HepG2 (cell line): ENCODE data around the gene NOL4L. TPM values are rescaled to one million over a fixed set of nuclear protein-coding genes. Genes with fewer than 3 reads are reported as not detected.

Source experiments
- ATAD3A ChIP-seq: sonication (generic); formaldehyde crosslinking; IDR thresholded peaks from 2 replicates; pipeline ENCODE4 v1.4.0; 2020; ENCODE audit warnings: missing genetic modification reagents
- DNMT1 ChIP-seq: sonication (generic); formaldehyde crosslinking; IDR thresholded peaks from 2 replicates; pipeline ENCODE4 v1.5.1; 2020; ENCODE audit warnings: mild to moderate bottlenecking, missing genetic modification reagents
- HDAC2 ChIP-seq: sonication (generic); formaldehyde crosslinking; IDR thresholded peaks from 2 replicates; pipeline ENCODE4 v1.4.0; 2020; ENCODE audit warnings: missing genetic modification reagents
- MIER3 ChIP-seq: IDR thresholded peaks from 2 replicates; pipeline ENCODE4 v1.6.1; 2016; ENCODE audit warnings: missing compliant biosample characterization, borderline replicate concordance
- SPEN ChIP-seq: sonication (generic); formaldehyde crosslinking; IDR thresholded peaks from 2 replicates; pipeline ENCODE4 v1.5.1; 2020; ENCODE audit warnings: low read depth, mild to moderate bottlenecking, missing genetic modification reagents
- WIZ ChIP-seq: sonication (generic); formaldehyde crosslinking; IDR thresholded peaks from 2 replicates; pipeline ENCODE4 v1.5.1; 2020; ENCODE audit warnings: mild to moderate bottlenecking, missing genetic modification reagents
- ZFP41 ChIP-seq: sonication (generic); formaldehyde crosslinking; IDR thresholded peaks from 2 replicates; pipeline ENCODE4 v1.4.0; 2020; ENCODE audit warnings: mild to moderate bottlenecking, missing genetic modification reagents, borderline replicate concordance
- ZNF260 ChIP-seq: sonication (generic); formaldehyde crosslinking; IDR thresholded peaks from 2 replicates; pipeline ENCODE4 v1.4.0; 2020; ENCODE audit warnings: missing genetic modification reagents, low read depth, mild to moderate bottlenecking, borderline replicate concordance
- ZNF607 ChIP-seq: sonication (generic); formaldehyde crosslinking; IDR thresholded peaks from 2 replicates; pipeline ENCODE4 v1.5.1; 2020; ENCODE audit warnings: missing genetic modification reagents, mild to moderate bottlenecking, borderline replicate concordance
- ZNF629 ChIP-seq: sonication (generic); formaldehyde crosslinking; conservative IDR thresholded peaks from 2 replicates; pipeline ENCODE4 v1.5.0; 2020; ENCODE audit warnings: missing genetic modification reagents
- ZSCAN9 ChIP-seq: IDR thresholded peaks from 2 replicates; pipeline ENCODE4 v1.6.1; 2016; ENCODE audit warnings: borderline replicate concordance
- polyA plus RNA-seq, 8 experiments: library from polyadenylated mRNA; depleted of rRNA in 3 of 8; stranded (reverse) in 7 of 8; unstranded in 1 of 8; fragments of >200 nt; fragmentation: Illumina TruSeq in 4 of 8; extraction: Trizol in 4 of 8; gene quantifications; 2 replicates each; pipeline versions ENCODE4 v1.2.1 to v1.2.3, GENCODE V29; 2011 to 2016; ENCODE audit warnings: low read depth in 4 of 8, missing spikeins in 1 of 8, mixed read lengths in 1 of 8; ENCODE audit not compliant: insufficient read depth in 1 of 8
- total RNA-seq, 5 experiments: library from RNA; depleted of rRNA; stranded (reverse); fragments of >200 nt; fragmentation: Illumina TruSeq; extraction: Trizol; gene quantifications; 2 replicates each; pipeline ENCODE4 v1.2.3, GENCODE V29; 2016; ENCODE audit warnings: low read depth in 1 of 5
- TF ChIP-seq, protein P1 (sequence below): sonication (generic); formaldehyde crosslinking; IDR thresholded peaks from one replicate; pipeline ENCODE4 v1.5.1; 2020; ENCODE audit warnings: mild to moderate bottlenecking, missing genetic modification reagents; ENCODE audit errors: not compliant biosample characterization
- TF ChIP-seq, protein P2 (sequence below): sonication (generic); formaldehyde crosslinking; IDR thresholded peaks from 2 replicates; pipeline ENCODE4 v1.5.1; 2020; ENCODE audit warnings: missing genetic modification reagents, mild to moderate bottlenecking, borderline replicate concordance
- TF ChIP-seq, protein P3 (sequence below): sonication (generic); formaldehyde crosslinking; IDR thresholded peaks from 2 replicates; pipeline ENCODE4 v1.5.0; 2020; ENCODE audit warnings: mild to moderate bottlenecking, missing genetic modification reagents
- TF ChIP-seq, protein P4 (sequence below): sonication (generic); formaldehyde crosslinking; IDR thresholded peaks from 2 replicates; pipeline ENCODE4 v1.8.0; 2022; ENCODE audit warnings: missing genetic modification reagents, mild to moderate bottlenecking, borderline replicate concordance

The NOL4L gene
- total and polyA plus RNA-seq, 2 of the 13 experiments (the other 11 are each of a cell fraction or from before 2014, with no cell fraction given) = 16.6 to 35.4 TPM

DNA sequence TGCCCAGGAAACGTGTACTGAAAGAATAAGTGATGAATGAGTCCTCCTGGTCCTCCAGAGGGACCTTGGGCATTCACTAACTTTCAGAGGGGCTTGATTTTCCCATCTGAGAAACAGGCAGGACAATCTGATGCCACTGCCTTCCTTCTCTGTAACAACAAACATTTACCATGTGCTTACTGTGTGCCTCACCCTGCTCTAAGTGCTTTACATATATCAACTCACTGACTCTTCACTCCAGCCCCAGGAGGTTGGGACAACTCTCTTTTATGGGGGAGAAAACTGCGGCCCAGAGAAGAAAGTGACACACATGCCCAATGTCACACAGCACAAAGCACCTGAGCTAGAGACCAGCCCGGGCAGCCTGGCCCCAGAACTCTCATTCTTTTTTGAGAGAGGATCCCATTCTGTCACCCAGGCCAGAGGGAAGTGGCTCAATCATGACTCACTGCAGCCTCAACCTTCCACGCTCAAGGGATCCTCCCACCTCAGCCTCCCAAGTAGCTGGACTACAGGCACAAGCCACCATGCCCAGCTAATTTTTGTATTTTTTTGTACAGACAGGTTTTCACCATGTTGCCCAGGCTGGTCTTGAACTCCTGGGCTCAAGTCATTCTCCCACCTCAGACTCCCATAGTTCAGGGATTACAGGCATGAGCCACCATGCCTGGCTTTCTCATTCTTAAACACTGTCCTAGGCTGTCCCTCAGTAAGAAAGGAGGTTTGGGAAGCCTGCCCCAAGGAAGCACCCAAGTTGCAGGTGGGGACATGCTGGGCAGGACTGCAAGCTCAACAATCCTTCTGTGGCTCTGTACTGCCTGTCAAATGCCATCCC, 38.0 kb downstream of the NOL4L start (continued):
- TF ChIP-seq, protein P1, sequence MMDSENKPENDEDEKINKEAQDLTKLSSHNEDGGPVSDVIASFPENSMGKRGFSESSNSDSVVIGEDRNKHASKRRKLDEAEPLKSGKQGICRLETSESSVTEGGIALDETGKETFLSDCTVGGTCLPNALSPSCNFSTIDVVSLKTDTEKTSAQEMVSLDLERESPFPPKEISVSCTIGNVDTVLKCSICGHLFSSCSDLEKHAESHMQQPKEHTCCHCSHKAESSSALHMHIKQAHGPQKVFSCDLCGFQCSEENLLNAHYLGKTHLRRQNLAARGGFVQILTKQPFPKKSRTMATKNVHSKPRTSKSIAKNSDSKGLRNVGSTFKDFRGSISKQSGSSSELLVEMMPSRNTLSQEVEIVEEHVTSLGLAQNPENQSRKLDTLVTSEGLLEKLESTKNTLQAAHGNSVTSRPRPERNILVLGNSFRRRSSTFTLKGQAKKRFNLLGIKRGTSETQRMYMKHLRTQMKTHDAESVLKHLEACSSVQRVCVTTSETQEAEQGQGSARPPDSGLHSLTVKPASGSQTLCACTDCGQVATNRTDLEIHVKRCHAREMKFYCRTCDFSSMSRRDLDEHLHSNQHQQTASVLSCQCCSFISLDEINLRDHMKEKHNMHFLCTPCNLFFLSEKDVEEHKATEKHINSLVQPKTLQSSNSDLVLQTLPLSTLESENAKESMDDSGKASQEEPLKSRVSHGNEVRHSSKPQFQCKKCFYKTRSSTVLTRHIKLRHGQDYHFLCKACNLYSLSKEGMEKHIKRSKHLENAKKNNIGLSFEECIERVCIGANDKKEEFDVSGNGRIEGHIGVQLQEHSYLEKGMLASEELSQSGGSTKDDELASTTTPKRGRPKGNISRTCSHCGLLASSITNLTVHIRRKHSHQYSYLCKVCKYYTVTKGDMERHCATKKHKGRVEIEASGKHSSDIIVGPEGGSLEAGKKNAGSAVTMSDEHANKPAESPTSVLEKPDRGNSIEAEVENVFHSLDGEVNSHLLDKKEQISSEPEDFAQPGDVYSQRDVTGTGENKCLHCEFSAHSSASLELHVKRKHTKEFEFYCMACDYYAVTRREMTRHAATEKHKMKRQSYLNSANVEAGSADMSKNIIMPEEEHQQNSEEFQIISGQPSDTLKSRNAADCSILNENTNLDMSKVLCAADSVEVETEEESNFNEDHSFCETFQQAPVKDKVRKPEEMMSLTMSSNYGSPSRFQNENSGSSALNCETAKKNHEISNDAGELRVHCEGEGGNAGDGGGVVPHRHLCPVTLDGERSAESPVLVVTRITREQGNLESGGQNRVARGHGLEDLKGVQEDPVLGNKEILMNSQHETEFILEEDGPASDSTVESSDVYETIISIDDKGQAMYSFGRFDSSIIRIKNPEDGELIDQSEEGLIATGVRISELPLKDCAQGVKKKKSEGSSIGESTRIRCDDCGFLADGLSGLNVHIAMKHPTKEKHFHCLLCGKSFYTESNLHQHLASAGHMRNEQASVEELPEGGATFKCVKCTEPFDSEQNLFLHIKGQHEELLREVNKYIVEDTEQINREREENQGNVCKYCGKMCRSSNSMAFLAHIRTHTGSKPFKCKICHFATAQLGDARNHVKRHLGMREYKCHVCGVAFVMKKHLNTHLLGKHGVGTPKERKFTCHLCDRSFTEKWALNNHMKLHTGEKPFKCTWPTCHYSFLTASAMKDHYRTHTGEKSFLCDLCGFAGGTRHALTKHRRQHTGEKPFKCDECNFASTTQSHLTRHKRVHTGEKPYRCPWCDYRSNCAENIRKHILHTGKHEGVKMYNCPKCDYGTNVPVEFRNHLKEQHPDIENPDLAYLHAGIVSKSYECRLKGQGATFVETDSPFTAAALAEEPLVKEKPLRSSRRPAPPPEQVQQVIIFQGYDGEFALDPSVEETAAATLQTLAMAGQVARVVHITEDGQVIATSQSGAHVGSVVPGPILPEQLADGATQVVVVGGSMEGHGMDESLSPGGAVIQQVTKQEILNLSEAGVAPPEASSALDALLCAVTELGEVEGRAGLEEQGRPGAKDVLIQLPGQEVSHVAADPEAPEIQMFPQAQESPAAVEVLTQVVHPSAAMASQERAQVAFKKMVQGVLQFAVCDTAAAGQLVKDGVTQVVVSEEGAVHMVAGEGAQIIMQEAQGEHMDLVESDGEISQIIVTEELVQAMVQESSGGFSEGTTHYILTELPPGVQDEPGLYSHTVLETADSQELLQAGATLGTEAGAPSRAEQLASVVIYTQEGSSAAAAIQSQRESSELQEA = peak; percentile 16
- TF ChIP-seq SPEN (CRISPR knock-in tag) = peak; percentile 46; the same call in 1 of the 2 replicates
- TF ChIP-seq DNMT1 (CRISPR knock-in tag) = peak; percentile 80; the same call in 1 of the 2 replicates
- TF ChIP-seq MIER3 = peak; percentile 15; the same call in 1 of the 2 replicates
- TF ChIP-seq HDAC2 (CRISPR knock-in tag) = peak; percentile 14; the same call in 1 of the 2 replicates
- no peak for TF ChIP-seq ZSCAN9 (CRISPR knock-in tag)
- TF ChIP-seq, protein P2, sequence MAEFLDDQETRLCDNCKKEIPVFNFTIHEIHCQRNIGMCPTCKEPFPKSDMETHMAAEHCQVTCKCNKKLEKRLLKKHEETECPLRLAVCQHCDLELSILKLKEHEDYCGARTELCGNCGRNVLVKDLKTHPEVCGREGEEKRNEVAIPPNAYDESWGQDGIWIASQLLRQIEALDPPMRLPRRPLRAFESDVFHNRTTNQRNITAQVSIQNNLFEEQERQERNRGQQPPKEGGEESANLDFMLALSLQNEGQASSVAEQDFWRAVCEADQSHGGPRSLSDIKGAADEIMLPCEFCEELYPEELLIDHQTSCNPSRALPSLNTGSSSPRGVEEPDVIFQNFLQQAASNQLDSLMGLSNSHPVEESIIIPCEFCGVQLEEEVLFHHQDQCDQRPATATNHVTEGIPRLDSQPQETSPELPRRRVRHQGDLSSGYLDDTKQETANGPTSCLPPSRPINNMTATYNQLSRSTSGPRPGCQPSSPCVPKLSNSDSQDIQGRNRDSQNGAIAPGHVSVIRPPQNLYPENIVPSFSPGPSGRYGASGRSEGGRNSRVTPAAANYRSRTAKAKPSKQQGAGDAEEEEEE = peak; percentile 54; the same call in 1 of the 2 replicates
- TF ChIP-seq, protein P3, sequence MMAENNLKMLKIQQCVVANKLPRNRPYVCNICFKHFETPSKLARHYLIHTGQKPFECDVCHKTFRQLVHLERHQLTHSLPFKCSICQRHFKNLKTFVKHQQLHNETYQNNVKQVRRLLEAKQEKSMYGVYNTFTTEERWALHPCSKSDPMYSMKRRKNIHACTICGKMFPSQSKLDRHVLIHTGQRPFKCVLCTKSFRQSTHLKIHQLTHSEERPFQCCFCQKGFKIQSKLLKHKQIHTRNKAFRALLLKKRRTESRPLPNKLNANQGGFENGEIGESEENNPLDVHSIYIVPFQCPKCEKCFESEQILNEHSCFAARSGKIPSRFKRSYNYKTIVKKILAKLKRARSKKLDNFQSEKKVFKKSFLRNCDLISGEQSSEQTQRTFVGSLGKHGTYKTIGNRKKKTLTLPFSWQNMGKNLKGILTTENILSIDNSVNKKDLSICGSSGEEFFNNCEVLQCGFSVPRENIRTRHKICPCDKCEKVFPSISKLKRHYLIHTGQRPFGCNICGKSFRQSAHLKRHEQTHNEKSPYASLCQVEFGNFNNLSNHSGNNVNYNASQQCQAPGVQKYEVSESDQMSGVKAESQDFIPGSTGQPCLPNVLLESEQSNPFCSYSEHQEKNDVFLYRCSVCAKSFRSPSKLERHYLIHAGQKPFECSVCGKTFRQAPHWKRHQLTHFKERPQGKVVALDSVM (CRISPR knock-in tag) = peak; percentile 95
- TF ChIP-seq, protein P4, sequence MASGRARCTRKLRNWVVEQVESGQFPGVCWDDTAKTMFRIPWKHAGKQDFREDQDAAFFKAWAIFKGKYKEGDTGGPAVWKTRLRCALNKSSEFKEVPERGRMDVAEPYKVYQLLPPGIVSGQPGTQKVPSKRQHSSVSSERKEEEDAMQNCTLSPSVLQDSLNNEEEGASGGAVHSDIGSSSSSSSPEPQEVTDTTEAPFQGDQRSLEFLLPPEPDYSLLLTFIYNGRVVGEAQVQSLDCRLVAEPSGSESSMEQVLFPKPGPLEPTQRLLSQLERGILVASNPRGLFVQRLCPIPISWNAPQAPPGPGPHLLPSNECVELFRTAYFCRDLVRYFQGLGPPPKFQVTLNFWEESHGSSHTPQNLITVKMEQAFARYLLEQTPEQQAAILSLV (CRISPR knock-in tag) = peak; percentile 88; the same call in 1 of the 2 replicates
- peak; percentile 43; the same call in 1 of the 2 replicates for TF ChIP-seq WIZ
- TF ChIP-seq ZNF260 (CRISPR knock-in tag) = no peak
- TF ChIP-seq ZNF629 (CRISPR knock-in tag) = peak; percentile 86
- no peak for TF ChIP-seq ZNF607 (CRISPR knock-in tag)
- TF ChIP-seq ZFP41 (CRISPR knock-in tag) = no peak
- no peak for TF ChIP-seq ATAD3A (CRISPR knock-in tag)
